Keratinocyte (primary cell): ENCODE data around the gene ZNF681. TPM values are rescaled to one million over a fixed set of nuclear protein-coding genes. Genes with fewer than 3 reads are reported as not detected.

ENCODE experiments used
- DNase-seq: peaks from one replicate; pipeline ENCODE4 v3.0.0-alpha.2; 2011; ENCODE audit warnings: low read depth, missing footprints, low spot score
- FAIRE-seq: peaks from 2 replicates; lab custom pipeline; 2011; peaks lifted over from hg19 to GRCh38; lab: Jason Lieb, UNC
- H2AFZ ChIP-seq: 2 replicates; pipeline ENCODE4 v1.6.0; 2012; ENCODE audit warnings: low read length, control low read depth, inconsistent platforms; ENCODE audit not compliant: control insufficient read depth
- H3K27ac ChIP-seq: 2 replicates; pipeline ENCODE4 v1.5.1; 2011; ENCODE audit warnings: low read length; ENCODE audit not compliant: control insufficient read depth, insufficient read depth
- H3K27me3 ChIP-seq: 3 replicates; pipeline ENCODE4 v1.6.0; 2011; ENCODE audit warnings: low read length; ENCODE audit not compliant: control insufficient read depth, insufficient read depth; ENCODE audit errors: extremely low read depth
- H3K36me3 ChIP-seq, 2 experiments: 2 replicates in 1 of 2; 3 replicates in 1 of 2; pipeline ENCODE4 v1.5.1; 2011; ENCODE audit warnings: low read length in 2 of 2, mild to moderate bottlenecking in 1 of 2; ENCODE audit not compliant: control insufficient read depth in 2 of 2, insufficient read depth in 2 of 2; ENCODE audit errors: extremely low read depth in 1 of 2
- H3K4me1 ChIP-seq: 3 replicates; pipeline ENCODE4 v1.5.1; 2011; ENCODE audit warnings: low read length; ENCODE audit not compliant: control insufficient read depth, insufficient read depth; ENCODE audit errors: extremely low read depth
- H3K4me2 ChIP-seq: 3 replicates; pipeline ENCODE4 v1.6.0; 2011; ENCODE audit warnings: low read depth, low read length; ENCODE audit not compliant: control insufficient read depth, insufficient read depth; ENCODE audit errors: extremely low read depth
- H3K4me3 ChIP-seq, 3 experiments: fragments of 200-600 bp in 1 of 3; sonication (generic) in 1 of 3; 2 replicates in 2 of 3; 3 replicates in 1 of 3; pipeline ENCODE4 v1.5.1; 2011 to 2016; ENCODE audit warnings: low read length in 3 of 3, mild to moderate bottlenecking in 3 of 3, control low read depth in 2 of 3, inconsistent platforms in 1 of 3, low read depth in 1 of 3, mixed read lengths in 1 of 3, mixed run types in 1 of 3, moderate library complexity in 1 of 3; ENCODE audit not compliant: control insufficient read depth in 2 of 3, insufficient read depth in 2 of 3; ENCODE audit errors: extremely low read depth in 1 of 3
- H3K79me2 ChIP-seq: 2 replicates; pipeline ENCODE4 v1.6.0; 2012; ENCODE audit warnings: low read length; ENCODE audit not compliant: control insufficient read depth, insufficient read depth
- H3K9ac ChIP-seq: 3 replicates; pipeline ENCODE4 v1.6.0; 2011; ENCODE audit warnings: low read length; ENCODE audit not compliant: control insufficient read depth, insufficient read depth; ENCODE audit errors: extremely low read depth
- H3K9me1 ChIP-seq: 3 replicates; pipeline ENCODE4 v1.6.0; 2011; ENCODE audit warnings: low read length; ENCODE audit not compliant: control insufficient read depth, insufficient read depth; ENCODE audit errors: extremely low read depth
- H3K9me3 ChIP-seq: 2 replicates; pipeline ENCODE4 v1.5.1; 2012; ENCODE audit warnings: low read depth, low read length; ENCODE audit not compliant: control insufficient read depth
- H4K20me1 ChIP-seq: 3 replicates; pipeline ENCODE4 v1.6.0; 2011; ENCODE audit warnings: low read length; ENCODE audit not compliant: control insufficient read depth, insufficient read depth; ENCODE audit errors: extremely low read depth
- CTCF ChIP-seq, 3 experiments: IDR thresholded peaks in 1 of 3; conservative IDR thresholded peaks in 1 of 3; optimal IDR thresholded peaks in 1 of 3; 2 replicates in 2 of 3; 3 replicates in 1 of 3; pipeline versions ENCODE3 to v1.5.1; 2011; ENCODE audit warnings: low read length in 3 of 3, mild to moderate bottlenecking in 3 of 3, moderate library complexity in 2 of 3, control low read depth in 1 of 3, inconsistent platforms in 1 of 3; ENCODE audit not compliant: insufficient read depth in 2 of 3; ENCODE audit errors: extremely low read depth in 1 of 3
- EZH2 ChIP-seq: IDR thresholded peaks from one replicate; pipeline ENCODE4 v1.6.1; 2012; ENCODE audit warnings: inconsistent platforms, mild to moderate bottlenecking, low read length, moderate library complexity
- dilution Hi-C: fragments of 300-500 bp; cut with MboI; formaldehyde crosslinking; loops from one replicate; pipeline ENCODE4 v1.7.0; 2020; ENCODE audit warnings: low sequenced_read_pairs; ENCODE audit not compliant: extremely low pct_ligation_motif_present
- polyA plus RNA-seq, 5 experiments: library from polyadenylated mRNA; depleted of rRNA in 3 of 5; stranded (reverse) in 3 of 5; stranded (forward) in 1 of 5; unstranded in 1 of 5; fragments of >200 nt; gene quantifications; 1 replicate in 1 of 5; 2 replicates in 3 of 5; 3 replicates in 1 of 5; pipeline versions ENCODE4 v1.2.1 to v1.2.3, GENCODE V29; 2011 to 2012; ENCODE audit warnings: missing spikeins in 2 of 5, low read depth in 1 of 5, low replicate concordance in 1 of 5

ZNF681 gene
- polyA plus RNA-seq, 1 donor (not counting 4 experiments of a cell fraction or from before 2014, with no cell fraction given): 1.4 TPM

- FAIRE-seq: no peak
- Histone ChIP-seq H3K4me2 (no peak overlapping the region), H4K20me1 (no peaks in the 10 kb centered on the region), H2AFZ (no peak overlapping the region), H3K27me3 (no peaks in the 10 kb centered on the region), H3K4me1 (no peaks in the 10 kb centered on the region), H3K9me1 (no peaks in the 10 kb centered on the region), H3K9me3 (no peaks in the 10 kb centered on the region), H3K4me3 (no peak overlapping the region), H3K9ac (no peak overlapping the region), H3K79me2 (no peaks in the 10 kb centered on the region), H3K36me3 (no peaks in the 10 kb centered on the region), H3K27ac (no peak overlapping the region)
- dilution Hi-C loops: no loop called here
- TF ChIP-seq CTCF (optimal IDR thresholded peaks at IDR 0.05 in 1 of 3, IDR thresholded peaks at IDR 0.05 in 1 of 3, conservative IDR thresholded peaks at IDR 0.05 in 1 of 3; ENCODE audit: extremely low read depth in 1 of 3, insufficient read depth in 2 of 3, low read length in 3 of 3): no peak
- no peak for TF ChIP-seq EZH2
- DNase-seq: no peak
Measured at GRCh38 chr19:23799321-23799720, 40.6 kb upstream of the ZNF681 start.

- Histone ChIP-seq H4K20me1 (no peaks in the 10 kb centered on the region), H3K9me3 (no peaks in the 10 kb centered on the region), H3K36me3 (no peaks in the 10 kb centered on the region), H3K27ac (no peak overlapping the region), H3K9ac (no peak overlapping the region), H3K79me2 (no peaks in the 10 kb centered on the region), H3K27me3 (no peaks in the 10 kb centered on the region), H3K4me1 (no peaks in the 10 kb centered on the region), H3K9me1 (no peaks in the 10 kb centered on the region), H2AFZ (no peak overlapping the region), H3K4me3 (no peak overlapping the region), H3K4me2 (no peak overlapping the region)
- FAIRE-seq: no peak
- DNase-seq: no peak
- dilution Hi-C loops: no loop called here
- no peak for TF ChIP-seq CTCF (optimal IDR thresholded peaks at IDR 0.05 in 1 of 3, IDR thresholded peaks at IDR 0.05 in 1 of 3, conservative IDR thresholded peaks at IDR 0.05 in 1 of 3; ENCODE audit: extremely low read depth in 1 of 3, insufficient read depth in 2 of 3, low read length in 3 of 3)
- TF ChIP-seq EZH2: no peak
Measured at GRCh38 chr19:23795462-23795861, 36.8 kb upstream of the ZNF681 start.
